OCI-M2 (cell line): ENCODE measurements around the gene SLC13A3.

ENCODE experiments used
- DNase-seq: peaks from one replicate; lab custom pipeline; 2025; ENCODE audit not compliant: unreplicated experiment; lab: John Stamatoyannopoulos, UW

The SLC13A3 gene

DNA sequence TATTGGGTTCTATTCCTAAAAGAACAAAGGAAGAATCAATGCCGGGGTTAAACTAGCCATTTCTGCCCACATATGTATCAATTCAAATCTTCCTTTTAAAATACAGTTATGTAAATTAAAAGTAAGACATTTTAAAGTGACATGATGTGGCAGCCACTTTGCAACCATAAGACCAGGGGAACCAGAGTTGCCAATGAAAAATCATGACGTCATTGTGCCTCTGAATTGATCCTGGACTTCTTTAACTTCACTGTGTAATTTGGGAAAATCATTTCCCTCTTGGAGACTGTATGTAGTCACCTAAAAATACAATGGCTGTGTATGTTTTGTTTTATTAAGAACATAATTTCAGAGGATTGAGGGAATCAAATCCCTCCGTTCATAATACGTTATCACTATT, 42.2 kb downstream of the SLC13A3 start:
- DNase-seq, result no peak

DNA sequence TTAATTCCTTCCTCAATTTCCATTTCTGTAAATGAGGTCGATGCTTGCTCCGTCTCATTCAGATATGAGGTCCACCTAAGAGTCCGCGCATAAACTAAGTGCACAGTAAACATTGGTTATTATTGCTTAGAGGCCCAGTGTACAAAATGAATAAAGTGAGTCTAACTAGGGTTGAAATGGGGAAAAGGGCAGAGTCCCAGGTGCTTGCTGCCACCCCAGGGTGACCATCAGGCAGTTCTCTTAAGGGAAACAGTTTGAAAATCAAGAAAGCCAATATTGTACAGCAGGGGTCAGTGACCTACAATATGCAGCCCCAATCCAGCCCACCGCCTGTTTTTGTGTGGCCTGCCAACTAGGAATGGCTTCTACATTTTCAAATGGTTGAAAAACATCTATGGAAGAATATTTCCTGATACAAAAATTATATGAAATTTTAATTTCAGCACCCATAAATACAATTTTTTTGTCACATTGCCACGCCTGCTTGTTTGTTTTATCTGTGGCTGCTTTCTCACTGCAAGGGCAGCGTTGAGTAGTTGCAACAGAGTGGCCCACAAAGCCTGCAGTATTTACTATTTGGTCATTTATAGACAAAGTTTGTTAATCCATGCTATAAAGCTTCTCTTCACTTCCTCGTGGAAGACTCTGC, 43.3 kb downstream of the SLC13A3 start:
- DNase-seq, result no peak

GRCh38 chr20:46607191-46607848, 43.9 kb downstream of the SLC13A3 start:
- no peak for DNase-seq

DNA sequence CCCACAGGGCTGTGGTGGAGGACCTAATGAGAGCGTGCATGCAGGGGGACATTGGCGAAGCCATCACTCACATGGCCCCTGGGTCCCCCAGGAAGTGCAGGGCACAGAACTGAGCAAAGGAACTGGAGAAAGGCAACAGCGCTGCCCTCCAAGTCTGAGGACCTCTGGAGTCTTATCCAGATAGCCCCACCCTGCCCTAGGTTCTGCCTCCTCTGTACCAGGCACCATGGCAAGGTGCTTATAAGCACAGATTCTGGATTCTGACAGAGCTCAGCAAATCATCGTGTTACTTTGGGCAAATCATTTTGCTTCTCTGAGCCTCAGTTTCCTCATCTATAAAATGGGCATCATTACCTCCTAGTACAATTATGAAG, 44.5 kb downstream of the SLC13A3 start:
- no peak for DNase-seq

GRCh38 chr20:46605978-46606816, 45.1 kb downstream of the SLC13A3 start:
- no peak for DNase-seq

GRCh38 chr20:46605181-46605580, 46.1 kb downstream of the SLC13A3 start:
- no peak for DNase-seq

- DNase-seq, result no peak
Observed at GRCh38 chr20:46604551-46605133, 46.6 kb downstream of the SLC13A3 start.

DNA sequence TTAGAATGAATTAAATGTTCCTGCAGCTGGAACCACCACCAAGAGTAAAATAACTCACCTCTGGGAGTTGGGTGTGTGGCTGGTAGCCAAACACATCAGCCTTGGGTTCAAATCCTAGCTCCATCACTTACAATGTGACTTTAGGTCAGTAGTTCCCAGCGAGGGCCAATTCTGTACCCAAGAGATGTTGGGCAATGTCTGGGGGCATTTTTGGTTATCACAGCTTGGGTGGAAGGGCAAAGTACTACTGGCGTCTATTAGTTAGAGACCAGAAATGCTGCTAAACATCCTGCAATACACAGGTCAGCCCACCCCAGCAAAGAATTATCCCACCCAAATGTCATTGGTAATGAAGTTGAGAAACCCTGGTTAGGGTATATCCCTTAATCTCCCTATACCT, 48.8 kb downstream of the SLC13A3 start:
- DNase-seq, result no peak

DNA sequence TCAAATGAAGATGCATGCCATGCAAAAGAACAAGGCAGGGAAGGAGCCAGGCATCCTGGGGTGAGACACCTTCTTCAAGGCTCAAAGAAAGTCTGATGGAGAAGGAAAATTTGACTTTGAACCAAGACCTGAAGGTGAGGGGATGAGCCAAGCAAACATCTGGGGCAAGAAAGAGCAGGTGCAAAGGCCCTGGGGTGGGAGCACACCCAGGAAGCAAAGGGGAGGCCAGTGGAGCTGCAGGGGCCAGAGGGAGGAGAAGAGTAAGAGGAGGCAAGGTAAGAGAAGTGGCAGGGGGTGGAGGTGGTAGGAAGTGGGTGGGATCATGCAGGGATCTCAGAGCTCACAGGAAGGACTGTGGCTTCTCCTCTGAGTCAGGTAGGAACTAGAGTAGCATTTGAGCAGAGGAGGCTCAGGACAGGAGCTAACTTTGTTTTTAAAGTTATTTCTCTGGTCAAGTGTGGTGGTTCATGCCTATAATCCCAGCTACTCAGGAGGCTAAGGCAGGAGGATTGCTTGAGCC, 49.6 kb downstream of the SLC13A3 start:
- DNase-seq, result no peak

GRCh38 chr20:46600286-46600752, 50.9 kb downstream of the SLC13A3 start:
- DNase-seq, result no peak

- DNase-seq, result no peak
Observed at GRCh38 chr20:46599227-46599987, 51.9 kb downstream of the SLC13A3 start.

DNA sequence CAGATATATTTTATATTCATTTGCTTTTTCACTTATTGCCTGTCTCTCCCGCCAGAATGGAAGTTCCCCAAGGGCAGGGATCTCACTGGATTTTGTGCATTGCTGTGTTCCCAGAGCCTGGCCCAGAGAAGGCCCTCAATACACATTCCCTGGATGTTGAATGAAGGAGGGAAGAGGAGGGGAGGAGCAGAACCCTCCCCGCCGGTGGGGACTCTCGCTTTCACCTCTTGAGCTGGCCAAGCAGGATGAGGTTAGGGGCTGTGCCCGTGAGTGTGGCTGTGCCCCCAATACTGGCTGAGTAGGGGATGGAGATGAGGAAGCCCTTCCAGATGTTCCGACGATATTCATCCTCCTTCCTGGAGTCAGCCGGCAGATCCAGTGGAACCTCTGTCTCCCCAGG, 55.3 kb downstream of the SLC13A3 start:
- no peak for DNase-seq

DNA sequence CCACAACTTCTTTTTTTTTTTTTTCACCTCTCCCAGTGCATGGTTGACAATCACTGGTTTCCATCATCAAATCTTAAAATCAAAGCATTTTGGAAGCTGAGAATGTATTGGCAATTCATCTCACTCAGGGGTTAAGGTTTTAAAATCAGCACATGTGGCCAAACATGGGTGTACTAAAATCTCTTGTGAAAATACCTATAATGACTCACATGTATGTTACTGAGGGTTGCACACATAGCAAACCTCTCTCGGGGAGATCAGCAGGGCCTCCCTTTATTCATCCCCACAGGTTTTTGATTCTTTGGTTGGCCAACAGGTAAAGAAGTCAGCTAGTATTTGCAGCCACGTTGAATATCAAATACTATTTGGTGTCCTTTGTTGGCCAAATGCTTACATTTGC, 56.5 kb downstream of the SLC13A3 start:
- no peak for DNase-seq

DNA sequence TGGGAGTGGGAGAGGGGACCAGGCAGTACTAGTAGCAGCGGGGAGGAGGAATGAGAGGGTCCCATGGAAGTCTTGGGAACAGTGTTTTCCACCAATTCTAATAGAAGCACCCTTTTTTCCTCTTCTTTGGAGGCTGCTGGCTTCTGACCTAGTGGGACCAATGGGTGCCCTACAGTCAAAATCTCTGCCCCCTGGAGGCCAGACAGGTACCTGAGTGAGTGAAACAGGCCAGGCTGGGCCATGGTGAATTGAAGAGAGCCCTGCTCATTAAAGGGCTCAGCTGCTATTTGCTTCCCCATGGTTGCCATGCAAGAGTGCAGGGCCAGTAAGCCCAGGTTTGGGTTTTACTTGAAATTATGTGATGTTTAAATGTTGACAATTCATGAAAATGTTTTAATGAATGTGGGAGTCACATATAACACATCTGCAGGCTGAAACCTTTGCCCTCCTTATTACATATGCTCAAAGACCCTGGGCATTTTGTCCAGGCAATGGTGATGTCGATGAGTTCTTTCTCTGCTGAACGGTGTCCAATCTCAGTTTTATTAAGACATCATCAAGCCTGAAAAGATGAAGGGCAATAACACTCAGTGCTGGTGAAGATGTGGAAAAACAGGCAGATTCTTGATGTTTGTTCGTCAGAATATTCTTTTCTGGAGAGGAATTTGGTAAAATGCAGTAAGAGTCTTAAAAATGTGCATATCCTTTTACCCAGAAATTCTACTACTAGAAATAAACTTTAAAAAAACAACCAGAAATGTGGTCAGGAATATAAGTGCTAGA, 58.5 kb downstream of the SLC13A3 start:
- no peak for DNase-seq

- no peak for DNase-seq
Observed at GRCh38 chr20:46590443-46590842, 60.8 kb downstream of the SLC13A3 start.

DNA sequence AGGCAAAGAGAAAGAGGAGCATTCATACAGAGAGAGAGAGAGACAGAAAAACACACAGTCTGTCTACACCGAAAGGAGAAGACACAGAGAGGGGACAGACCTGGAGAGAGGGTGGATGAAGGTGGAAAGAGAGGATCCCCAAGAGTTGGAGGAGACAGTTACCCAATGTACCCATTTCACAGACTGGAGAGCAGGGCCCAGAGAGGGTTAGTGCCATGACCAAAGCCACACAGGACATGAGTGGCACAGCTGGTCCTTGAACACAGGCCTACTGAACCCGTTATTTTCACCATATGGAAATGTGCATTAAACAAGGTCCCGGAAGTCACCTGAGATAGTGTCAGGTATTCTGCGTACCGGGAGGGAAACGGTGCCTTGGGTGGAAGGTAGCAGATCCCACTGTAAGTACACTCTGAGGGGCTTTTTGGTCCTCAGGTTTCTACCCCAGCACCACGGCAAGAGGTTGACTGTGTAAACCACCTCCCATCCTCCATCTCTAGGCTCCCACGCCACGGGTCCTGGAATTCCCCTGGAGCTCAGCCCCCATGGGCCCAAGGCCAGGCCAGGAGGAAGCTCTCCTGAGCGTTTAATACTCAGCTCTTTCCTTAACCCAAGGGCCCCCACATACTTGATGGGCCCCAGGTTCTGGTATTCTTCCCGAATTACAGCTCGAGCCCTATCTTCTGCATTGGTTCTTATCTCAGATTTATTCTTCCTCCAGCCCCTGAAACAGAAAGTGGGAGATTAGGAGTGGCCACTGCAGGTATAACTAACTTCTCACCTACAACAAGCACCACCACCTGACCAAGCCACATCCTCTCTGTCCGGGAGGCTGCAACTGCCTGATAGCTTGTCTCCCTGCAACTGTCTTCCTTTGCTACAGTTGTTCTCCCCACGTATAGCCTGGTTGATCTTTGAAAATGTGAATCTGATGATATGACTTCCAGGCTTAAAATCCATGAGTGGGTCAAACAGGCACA, 62.4 kb downstream of the SLC13A3 start:
- DNase-seq, result no peak

DNA sequence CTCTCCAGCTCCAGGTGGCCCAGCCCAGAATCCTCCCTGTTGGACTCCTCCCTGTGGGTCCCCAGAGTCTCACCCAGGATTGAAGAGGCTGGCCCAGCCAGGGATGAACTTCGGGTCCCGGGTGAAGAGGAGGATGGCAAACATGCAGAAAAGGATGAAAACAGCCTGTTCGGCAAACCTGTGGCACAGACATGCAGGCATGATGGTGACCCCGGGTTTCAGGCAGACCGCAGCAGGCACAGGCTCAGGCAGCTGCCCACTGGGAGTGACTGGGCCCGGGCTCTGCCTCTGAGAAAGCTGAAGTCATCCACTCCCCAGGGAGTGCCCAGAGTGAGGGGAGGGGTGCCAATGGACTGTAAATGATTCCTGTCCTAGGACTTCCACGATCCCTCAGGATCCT, 63.3 kb downstream of the SLC13A3 start:
- no peak for DNase-seq

- no peak for DNase-seq
Observed at GRCh38 chr20:46586724-46587123, 64.5 kb downstream of the SLC13A3 start.

- DNase-seq, result no peak
Observed at GRCh38 chr20:46584508-46584907, 66.8 kb downstream of the SLC13A3 start.
